ENCODE results near the gene EVA1A. TPM values are rescaled to one million over a fixed set of nuclear protein-coding genes. Genes with fewer than 3 reads are reported as not detected.

EVA1A gene
- total RNA-seq, 1 experiment from 2014 or later, result 124 TPM

- no peak for DNase-seq (ENCODE audit: low read depth)
Measured at GRCh38 chr2:75447176-75447575, 113.6 kb downstream of the EVA1A start.

Other genes with a start within 250 kb of the EVA1A start
- 51.0 and 71.6 TPM in 2 replicates for gene MRPL19, start 85.8 kb upstream of the EVA1A start, total RNA-seq (2014; rRNA removed; shearing (Covaris generic))
- 12.6 and 22.7 TPM in 2 replicates for gene GCFC2, start 150.0 kb upstream of the EVA1A start, total RNA-seq (2014; rRNA removed; shearing (Covaris generic))

Measured in M059J (cell line).